HG02981 (cell line): ENCODE results near the gene PTDSS2.
A peak's percentile ranks its signal among the peaks of the same experiment; 100 is the strongest.
"Not testable (repeated sequence)": the region's sequence is repeated elsewhere in the genome, so short reads cannot be mapped to it uniquely, and the experiment has no call there.

Experiments used
- ATAC-seq: cut with Tn5 transposase; IDR thresholded peaks from one replicate; pipeline ENCODE4 v1.9.1; 2021; ENCODE audit warnings: mild to moderate bottlenecking, moderate library complexity; ENCODE audit not compliant: unreplicated experiment

The PTDSS2 gene

DNA sequence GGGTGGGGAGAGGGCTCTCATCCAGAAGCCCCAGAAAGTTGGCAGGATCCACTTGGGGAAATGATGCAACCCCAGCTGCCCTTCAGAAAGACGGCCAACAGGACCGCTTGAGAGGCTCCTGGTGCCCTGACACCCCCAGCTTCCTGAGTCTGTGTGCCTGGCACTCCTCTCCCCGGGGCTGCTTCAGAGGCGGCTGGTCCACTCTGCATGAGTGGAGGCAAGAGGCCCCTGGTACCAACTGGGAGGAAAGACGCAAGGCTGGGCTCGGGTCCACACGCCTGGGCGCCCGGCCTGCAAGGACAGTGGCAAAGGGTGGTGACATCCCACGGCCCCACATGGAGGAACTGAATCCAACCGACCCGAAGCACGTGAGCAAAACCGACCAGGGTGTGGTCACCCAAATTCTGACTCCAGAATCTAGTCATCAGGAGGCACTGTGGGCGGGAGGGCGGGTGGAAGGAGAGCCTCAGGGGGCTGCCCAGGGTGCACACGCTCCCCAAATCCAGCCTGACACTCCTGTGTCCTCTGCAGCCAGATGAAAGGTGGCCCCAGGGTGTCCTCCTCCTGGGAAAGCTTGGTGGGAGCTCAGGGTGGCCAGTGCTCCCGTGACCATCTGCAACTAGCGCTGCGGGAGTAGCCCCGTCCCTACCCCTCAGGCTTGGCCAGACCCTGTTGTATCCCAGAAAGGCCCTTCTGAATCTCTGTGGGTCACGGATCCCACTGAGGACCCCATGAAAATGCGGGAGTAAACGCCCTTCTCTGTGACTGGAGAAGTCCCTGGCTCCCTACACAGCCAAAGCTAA lies 53.3 kb downstream of the PTDSS2 start:
- no peak for ATAC-seq

DNA sequence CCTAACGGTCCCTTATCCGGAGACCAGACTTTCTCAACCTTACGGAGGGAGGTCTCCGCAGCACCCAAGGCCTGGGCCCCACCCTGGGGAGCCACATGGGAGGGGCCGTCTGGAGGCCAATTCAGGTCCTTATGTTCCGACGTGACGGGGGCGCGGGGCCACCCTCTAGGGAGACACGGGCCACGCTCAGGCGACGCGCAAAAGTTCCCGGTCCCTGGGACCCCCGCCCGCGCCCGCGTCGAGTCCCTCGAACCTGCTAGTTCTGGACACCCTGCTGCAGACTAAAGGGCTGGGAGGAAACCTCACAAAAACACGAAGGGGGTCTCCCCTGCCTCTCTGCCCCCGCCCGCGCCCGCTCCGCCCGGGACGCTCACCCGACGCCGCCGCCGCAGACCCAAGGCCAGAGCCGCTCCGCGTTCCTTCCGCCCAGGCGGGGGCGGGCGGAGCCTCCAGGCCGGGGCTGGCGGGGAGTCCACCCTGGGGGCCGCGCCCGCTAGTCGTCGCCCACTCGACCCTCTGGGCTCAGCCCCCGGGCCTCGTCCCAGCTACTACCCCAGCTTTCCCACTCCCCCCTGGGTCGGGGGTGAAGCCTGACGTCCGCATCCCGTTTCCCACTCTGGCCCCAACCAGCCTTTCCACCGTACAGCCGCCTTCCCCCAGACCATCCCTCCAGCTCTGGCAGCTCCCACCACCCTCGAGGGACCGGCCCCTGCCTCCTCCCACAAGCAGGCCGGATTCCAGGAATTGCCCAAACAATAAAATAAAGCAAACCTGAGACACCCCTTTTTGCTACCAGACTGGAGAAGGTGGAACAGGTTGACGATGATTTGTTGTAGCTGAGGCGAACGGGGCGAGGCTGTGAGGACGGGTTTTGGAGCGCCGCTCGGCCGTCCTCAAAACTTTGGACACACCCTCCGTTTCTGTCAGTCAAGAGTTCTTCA lies 54.2 kb downstream of the PTDSS2 start:
- no peak for ATAC-seq

DNA sequence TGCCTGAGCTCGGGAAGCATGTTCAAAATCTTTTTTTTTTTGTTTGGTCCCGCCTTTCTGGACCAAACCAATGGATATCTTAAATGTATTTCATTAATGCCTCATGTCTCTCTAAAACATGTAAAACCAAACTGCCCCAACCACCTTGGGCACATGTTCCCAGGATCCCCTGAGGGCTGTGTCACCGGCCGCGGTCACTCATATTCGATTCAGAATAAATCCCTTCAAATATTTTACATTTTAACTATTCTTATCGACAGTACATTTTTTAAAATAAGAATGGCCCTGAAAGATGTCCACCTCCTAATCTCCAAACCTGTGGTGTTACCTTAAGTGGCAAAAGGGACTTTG lies 54.9 kb downstream of the PTDSS2 start:
- no peak for ATAC-seq

DNA sequence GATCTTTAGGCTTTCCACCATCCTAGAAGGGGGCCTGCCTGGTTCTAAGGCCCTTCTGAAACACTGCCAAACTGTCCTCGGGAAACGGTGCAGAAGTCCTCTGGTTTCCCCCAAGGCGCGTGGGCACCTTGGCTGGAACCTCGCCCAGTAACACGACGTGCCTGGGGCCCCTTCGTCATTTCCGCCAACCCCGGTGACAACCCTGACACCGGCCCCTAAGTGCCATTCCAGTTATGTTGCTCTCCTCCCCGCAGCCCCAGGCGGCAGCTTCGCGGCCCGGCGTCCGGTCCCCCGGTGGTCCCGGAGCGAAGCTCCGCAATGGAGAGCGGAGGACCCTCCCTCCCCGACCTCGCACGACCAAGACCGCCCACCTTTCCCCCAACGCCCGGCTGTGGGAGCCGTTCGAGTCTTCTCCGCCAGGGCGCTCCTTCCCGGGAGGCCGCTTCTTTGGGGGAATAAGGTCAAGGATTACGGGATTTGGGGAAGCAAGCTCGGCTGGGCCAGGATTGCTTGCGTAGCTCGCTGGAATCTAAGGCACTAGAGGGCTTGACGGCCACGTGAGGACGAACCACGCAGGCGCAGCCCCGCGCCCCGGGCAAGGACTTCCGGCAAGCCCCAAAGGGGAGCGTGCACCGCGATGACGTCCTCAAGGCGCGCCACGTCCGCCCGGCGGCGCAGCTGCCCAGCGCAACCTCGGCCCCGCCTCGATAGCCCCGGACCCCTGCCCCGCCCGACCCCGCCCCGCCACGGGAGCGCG lies 56.3 kb downstream of the PTDSS2 start:
- peak; percentile 62 for ATAC-seq

DNA sequence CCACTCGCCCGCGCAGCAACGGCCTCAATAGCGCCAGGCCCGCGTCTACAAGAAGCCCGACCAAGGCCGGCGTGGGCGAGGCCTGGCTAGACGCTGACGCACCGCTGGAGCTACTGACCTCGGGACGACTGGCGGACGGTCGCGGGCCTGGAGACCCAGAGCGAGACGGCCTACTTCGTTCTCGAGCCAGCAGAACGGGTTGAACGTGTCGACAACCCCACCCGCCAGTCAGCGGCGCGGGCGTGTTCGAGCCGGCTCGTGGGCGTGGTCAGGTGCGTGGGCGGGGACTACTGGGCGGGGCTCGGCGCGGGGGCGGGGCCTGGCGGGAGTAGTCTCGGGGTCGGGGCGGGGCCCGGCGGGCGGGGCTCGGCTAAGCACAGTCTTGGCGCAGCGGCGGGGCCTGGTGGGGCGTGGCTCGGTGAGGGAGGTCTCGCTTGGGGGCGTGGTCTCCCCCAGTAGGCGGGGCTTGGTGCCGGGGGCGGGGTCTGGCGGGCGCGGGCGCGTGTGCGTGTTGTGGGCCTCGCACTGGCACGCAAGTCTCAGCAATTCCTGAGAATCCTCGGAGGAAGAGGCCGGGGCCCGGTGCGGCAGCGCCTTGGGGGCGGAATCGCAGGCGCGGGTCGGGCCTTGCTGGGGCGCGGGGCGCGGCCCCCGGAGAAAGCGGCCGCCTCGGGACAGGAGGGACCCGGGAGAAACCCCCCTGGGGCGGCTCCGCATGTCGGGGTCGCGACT lies 57.1 kb downstream of the PTDSS2 start, which contains the start of gene RNH1:
TSS of gene RNH1 (minus strand) at position 248 of the 732 bp plus-strand sequence. CDS start 5,080 bp downstream, outside the sequence.
- peak; percentile 54 for ATAC-seq

DNA sequence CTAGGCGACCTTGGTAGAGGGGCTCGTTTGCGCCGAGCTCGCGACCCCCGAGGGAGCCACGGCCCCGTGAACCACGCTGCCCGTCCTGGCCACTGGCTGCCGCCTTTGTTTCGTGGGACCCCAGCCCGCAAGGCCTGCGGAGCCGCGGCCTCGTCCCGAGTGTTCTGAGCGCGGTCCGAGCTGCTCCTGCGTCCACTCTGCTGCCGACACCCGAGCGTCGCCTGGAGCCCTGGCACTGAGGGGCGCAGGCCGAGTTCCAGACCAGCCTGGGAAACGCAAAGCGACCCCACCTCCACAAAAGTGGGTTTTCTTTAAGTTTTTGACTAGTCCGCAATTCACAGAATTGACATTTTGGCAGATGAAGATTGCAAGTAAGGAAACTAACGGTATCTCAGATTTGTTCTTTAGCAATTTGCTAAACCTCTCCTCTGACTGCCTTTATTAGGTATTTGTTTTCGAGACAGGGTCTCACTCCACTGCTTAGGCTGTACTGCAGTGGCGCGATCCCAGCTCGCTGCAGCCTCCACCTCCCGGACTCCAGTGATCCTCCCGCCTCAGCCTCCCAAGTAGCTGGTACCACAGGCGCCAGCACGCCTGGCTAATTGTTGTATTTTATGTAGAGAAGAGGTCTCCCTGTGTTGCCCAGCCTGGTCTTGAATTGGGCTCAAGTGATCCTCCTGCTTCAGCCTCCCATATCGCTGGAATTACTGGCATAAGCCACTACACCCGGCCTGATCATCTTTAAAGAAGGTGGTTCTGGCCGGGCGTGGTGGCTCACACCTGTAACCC lies 57.8 kb downstream of the PTDSS2 start:
- ATAC-seq = no peak

DNA sequence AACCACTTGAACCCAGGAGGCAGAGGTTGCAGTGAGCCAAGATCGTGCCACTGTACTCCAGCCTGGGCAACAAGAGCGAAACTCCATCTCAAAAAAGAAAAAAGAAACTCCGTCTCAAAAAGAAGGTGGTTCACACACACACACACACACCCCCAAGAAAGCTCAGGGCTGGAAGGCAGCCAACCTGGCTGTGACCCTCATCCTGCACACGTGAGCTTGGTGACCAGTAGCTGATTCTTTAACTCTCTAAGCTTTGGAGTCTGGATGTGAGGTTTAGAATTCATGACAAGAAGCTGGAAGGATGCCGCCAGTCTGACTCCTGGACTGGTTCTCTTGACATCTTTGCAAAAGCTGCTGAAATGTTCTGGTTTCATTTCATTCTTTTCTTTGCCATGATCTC lies 58.9 kb downstream of the PTDSS2 start:
- no peak for ATAC-seq

DNA sequence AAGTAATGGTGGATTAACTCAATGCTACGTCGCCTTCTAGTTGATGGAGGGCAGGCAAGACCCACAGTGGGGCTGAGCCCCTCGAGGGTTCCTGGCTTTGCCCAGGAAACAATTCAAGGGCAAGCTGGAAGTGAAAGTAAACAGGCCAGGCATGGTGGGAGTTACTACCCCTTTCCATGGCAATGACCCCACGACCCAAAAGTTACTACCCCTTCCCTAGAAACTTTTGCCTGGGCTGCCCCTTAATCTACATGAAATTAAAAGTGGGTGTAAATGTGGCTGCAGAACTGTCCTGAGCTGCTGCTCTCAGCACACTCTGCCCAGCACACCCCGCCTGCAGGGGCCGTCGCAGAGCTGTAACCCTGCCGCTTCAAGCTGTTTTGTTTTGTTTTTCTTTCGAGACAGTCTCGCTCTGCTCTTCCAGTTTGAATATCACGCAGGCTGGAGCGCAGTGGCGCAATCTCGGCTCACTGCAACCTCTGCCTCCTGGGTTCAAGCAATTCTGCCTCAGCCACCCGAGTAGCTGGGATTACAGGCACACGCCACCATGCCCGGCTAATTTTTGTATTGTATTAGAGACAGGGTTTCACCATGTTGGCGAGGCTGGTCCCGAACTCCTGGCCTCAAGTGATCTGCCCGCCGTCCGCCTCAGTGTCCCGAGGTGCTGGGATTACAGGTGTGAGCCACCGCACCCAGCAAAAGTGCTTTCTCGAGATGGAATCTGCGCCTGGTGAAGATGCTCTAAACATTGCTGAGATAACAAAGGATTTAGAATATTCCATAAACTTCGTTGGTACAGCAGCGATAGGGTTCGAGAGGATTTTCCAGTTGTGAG lies 62.9 kb downstream of the PTDSS2 start:
- ATAC-seq = no peak

DNA sequence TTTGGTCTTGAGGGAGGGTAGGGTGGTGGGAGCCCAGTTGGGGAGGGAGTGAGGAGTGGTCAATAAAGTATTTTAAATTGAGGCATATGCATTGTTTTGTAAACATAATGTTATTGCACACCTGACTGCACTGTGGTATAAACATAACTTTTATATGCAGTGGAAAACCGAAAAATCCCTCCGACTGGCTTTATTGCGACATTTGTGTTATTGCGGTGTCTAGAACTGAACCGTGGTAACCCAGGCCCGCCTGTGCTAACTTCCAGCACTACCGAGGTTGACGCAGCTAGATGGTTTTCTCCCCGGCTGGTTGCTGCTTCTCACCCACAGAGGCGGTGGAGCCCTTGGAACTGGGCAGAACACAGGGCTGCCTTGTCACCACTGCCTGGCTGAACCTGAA lies 64.5 kb downstream of the PTDSS2 start:
- no peak for ATAC-seq

DNA sequence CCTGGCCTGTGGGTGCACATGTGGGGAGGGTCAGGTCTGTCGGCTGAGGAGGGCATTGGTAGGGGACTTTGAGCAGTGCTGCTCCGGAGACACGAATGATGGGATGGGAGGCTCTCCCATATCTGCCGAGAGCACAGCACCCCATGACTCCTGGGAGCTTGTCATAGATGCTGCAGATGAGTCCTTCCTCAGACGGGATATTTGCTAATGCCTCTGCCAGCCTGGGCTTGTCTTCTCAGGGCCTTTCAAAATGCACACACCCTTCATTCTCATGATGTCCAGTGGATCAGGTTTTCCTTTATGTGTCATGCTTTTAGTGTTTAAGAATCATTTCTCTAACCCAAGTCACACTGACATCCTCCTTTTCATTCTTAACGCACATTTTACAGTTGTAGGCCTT lies 65.1 kb downstream of the PTDSS2 start:
- ATAC-seq = no peak

DNA sequence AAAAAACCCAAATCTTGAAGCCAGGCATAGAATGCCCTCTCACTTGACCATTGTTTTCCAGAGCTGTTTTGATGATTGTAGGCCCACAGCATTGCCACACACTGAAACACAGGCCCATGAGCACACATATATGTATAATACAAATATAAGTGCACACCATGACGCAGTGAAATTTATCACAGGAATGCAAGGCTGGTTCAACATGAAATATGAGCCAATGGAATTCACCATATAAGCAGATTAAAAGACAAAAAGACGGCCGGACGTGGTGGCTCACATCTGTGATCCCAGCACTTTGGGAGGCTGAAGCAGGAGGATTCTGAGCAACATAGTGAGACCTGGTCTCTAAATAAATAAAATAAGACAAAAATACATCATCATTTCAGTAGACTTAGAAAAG lies 66.3 kb downstream of the PTDSS2 start:
- no peak for ATAC-seq

DNA sequence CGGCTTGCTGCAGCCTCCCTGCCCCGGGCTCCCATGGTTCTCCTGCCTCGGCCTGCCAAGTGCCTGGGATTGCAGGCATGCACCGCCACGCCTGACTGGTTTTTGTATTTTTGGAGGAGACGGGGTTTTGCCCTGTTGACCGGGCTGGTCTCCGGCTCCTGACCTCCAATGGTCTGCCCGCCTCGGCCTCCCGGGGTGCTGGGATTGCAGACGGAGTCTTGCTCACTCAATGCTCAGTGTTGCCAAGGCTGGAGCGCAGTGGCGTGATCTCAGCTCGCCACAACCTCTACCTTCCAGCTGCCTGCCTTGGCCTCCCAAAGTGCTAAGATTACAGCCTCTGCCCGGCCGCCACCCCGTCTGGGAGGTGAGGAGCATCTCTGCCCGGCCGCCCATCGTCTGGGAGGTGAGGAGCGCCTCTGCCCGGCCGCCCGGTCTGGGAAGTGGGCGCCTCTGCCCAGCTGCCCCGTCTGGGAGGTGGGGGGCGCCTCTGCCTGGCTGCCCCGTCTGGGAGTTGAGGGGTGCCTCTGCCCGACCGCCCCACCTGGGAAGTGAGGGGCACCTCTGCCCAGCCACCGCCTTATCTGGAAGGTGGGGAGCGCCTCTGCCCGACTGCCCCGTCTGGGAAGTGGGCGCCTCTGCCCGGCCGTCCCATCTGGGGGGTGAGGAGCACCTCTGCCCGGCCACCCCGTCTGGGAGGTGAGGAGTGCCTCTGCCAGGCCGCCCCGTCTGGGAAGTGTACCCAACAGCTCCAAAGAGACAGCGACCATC lies 67.0 kb downstream of the PTDSS2 start:
- ATAC-seq = not testable (repeated sequence)

DNA sequence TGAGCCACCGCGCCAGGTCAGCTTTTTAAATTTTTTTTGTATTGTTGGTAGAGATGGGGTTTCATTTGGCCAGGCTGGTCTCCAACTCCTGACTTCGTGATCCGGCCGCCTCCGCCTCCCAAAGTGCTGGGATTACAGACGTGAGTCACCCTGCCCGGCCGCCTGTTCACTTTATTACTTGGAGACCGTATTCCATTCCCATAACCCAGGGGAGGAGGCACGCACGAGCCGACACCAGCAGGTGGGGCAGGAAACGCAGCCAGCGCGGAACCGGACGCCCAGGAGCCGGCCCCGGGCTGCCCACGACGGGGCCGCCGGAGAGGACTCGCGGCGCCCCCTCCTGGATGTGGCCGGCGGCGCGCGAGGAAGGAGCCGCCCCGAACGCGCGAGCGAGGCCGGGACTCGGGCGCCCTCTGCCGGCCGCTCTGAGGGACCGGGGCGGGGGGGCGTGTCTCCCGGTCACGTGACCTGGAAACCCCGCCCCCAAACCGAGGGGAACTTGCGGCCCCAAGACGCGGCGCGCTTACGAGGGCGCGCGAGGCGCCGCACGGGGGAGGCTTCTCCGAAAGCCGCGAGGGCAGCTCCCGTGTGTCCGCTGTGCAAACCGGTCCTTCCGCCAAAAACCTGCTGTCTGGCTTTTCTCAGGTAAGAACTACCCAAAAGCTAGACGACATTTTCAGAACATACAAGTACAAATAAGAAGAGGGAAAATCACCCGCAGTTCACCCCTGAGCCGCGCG lies 68.6 kb downstream of the PTDSS2 start:
- ATAC-seq = peak; percentile 86

DNA sequence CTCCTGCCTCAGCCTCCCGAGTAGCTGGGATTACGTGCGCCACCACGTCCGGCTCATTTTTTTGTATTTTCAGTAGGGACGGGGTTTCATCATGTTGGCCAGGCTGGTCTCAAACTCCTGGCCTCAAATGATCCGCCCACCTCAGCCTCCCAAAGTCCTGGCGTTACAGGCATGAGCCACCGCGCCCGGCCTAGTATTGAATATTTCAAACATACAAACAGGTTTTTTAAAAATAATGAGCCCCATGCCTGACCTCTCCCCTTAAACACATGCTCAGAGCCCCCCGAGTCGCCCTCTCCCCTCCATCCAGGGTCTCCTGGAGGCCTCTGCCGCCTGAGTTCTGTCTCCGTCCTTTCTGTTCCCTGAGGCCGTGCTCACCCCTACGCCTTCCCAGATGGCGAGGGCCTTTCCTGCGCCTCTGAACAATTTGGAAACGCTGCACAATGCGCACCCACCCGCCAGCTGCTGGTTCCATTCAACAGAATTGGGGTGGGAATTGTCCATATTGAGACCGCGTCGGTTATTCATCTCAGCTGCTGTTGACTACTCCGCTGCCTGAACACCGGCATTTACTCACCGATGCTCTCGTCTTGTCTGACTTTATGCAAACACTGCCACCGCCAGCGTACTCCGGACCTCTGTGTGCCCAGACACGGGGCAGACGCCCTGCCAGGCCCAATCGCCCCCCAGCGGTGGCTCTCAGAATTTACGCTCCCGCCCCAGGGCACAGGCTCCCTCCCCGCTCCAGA lies 70.5 kb downstream of the PTDSS2 start:
- no peak for ATAC-seq

DNA sequence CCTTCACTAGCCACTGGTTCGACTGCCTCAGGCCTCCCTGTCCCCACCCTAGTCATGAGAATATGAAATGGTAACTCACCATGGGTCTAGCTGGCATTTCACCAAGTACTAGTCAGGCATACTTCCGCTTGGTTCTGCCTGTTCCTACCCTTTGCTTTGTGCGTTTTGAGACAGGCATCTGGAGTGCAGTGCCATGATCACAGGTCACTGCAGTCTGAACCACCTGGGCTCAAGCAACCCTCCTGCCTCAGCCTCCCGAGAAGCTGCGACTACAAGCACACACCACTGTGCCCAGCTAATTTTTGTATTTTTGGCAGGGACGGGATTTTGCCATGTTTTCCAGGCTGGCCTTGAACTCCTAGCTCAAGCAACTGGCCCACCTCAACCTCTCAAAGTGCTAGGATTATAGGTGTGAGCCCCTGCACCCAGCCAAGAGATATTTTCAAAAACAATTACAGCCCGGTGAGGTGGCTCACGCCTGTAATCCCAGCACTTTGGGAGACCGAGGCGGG lies 71.2 kb downstream of the PTDSS2 start:
- no peak for ATAC-seq

DNA sequence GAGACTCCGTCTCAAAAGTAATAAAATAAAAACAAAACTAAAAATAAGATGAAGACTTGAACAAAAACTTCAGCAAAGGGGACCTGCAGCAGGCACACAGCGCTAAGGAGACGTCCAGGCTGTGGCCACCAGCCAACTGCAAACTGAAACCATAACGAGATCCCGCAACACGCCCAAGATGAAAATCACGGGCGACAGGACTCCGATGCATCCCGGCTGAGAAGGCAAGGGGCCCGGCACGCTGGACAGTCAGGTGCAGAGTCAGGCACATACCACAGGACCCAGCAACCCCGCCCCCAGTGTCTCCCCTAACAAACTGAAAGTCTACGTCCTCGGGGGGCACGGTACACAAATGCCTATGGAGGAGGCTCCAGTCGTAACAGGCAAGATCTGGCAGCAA lies 76.1 kb downstream of the PTDSS2 start:
- ATAC-seq = no peak
